Testis (tissue), 3 donors: ENCODE measurements around the gene PCDHGC5. TPM values are rescaled to one million over a fixed set of nuclear protein-coding genes. Genes with fewer than 3 reads are reported as not detected.
A peak's percentile ranks its signal among the peaks of the same experiment; 100 is the strongest.

Source experiments
- DNase-seq: peaks from one replicate; pipeline ENCODE4 v3.0.0-alpha.2; 2019
- H3K27ac ChIP-seq, 2 donors: fragments of 200-600 bp; sonication (generic); one replicate each; pipeline ENCODE4 v1.5.1; 2019
- H3K27me3 ChIP-seq: fragments of 200-600 bp; sonication (generic); one replicate; pipeline ENCODE4 v1.5.1; 2019
- H3K36me3 ChIP-seq: fragments of 200-600 bp; sonication (generic); one replicate; pipeline ENCODE4 v1.5.1; 2017; ENCODE audit warnings: low read depth; ENCODE audit errors: missing control alignments
- H3K4me1 ChIP-seq: fragments of 200-600 bp; sonication (generic); one replicate; pipeline ENCODE4 v1.5.1; 2019
- H3K4me3 ChIP-seq, 2 donors: fragments of 200-600 bp; sonication (generic); one replicate each; pipeline ENCODE4 v1.5.1; 2017 to 2019
- H3K9me3 ChIP-seq: fragments of 200-600 bp; sonication (generic); one replicate; pipeline ENCODE4 v1.5.1; 2017
- CTCF ChIP-seq, 3 experiments: fragments of 450-650 bp in 2 of 3; fragments of 200-600 bp in 1 of 3; sonication (generic) in 1 of 3; IDR thresholded peaks; one replicate each; pipeline ENCODE4 v1.5.1; 2016 to 2019; ENCODE audit warnings: antibody characterized with exemption in 3 of 3, mild to moderate bottlenecking in 2 of 3, moderate library complexity in 1 of 3
- POLR2A ChIP-seq: fragments of 450-650 bp; IDR thresholded peaks from one replicate; pipeline ENCODE4 v1.6.1; 2017; ENCODE audit warnings: antibody characterized with exemption, mild to moderate bottlenecking, moderate library complexity
- WGBS, 2 donors: methylation state at CpG; one replicate each; pipeline ENCODE4 v1.1.5; 2018; 5-methylcytosine and 5-hydroxymethylcytosine counted together
- intact Hi-C: fragments of 100-400 bp; cut with DNase I; formaldehyde crosslinking; loops from one replicate; pipeline ENCODE4 v1.15.1; 2023; ENCODE audit warnings: low total_unique reads
- polyA plus RNA-seq: library from polyadenylated mRNA; stranded (reverse); fragments of 350-450 nt; fragmentation: Illumina TruSeq; extraction: RNeasy Lipid Tissue Mini Kit (QIAGEN cat#74804); gene quantifications from one replicate; pipeline ENCODE4 v1.2.3, GENCODE V29; 2014; ENCODE audit warnings: low read depth, low replicate concordance; ENCODE audit not compliant: insufficient read depth
- total RNA-seq, 2 donors: library from RNA; depleted of rRNA; stranded (reverse); fragments of >200 nt; gene quantifications; one replicate each; pipeline ENCODE4 v1.2.3, GENCODE V29; 2016

PCDHGC5 gene
- total and polyA plus RNA-seq, 3 donors from 2014 or later = 0.50 to 5.4 (median 4.9) TPM

GRCh38 chr5:141484641-141485311 is 4.1 kb upstream of the PCDHGC5 start, which contains the start of gene PCDHGC4:
PCDHGC4 (plus strand) TSS chr5:141485030; CDS start chr5:141485174, 144 bp downstream.
- DNase-seq = no peak
- no peaks in the 10 kb centered on the region for H3K27me3 ChIP-seq
- H3K4me1 ChIP-seq = peaks cover 5% of the 10 kb centered on the region

GRCh38 chr5:141485321-141486055 is 3.4 kb upstream of the PCDHGC5 start:
- H3K27ac ChIP-seq = no peak overlapping the region

More at GRCh38 chr5:141484641-141485311, 4.1 kb upstream of the PCDHGC5 start, which contains the start of gene PCDHGC4:
- TF ChIP-seq CTCF (IDR thresholded peaks at IDR 0.05) = no peak
- no peak for TF ChIP-seq POLR2A
- H3K9me3 ChIP-seq = no peaks in the 10 kb centered on the region
- no peak within 1 kb of the TSS for H3K27ac ChIP-seq
- peak within 1 kb of the TSS in 1 of 2 donors; percentile 21 for H3K4me3 ChIP-seq
- 33 to 36% methylated on average over 38 to 39 of the region's 39 CpGs for WGBS, 2 donors
- no peaks in the 10 kb centered on the region for H3K36me3 ChIP-seq
- intact Hi-C loops = no loop called here

GRCh38 chr5:141486091-141486490 is 2.8 kb upstream of the PCDHGC5 start:
- Histone ChIP-seq H3K36me3 (no peaks in the 10 kb centered on the region), H3K4me1 (peaks cover 5% of the 10 kb centered on the region), H3K9me3 (no peaks in the 10 kb centered on the region), H3K27ac (no peak overlapping the region), H3K4me3 (no peak overlapping the region), H3K27me3 (no peaks in the 10 kb centered on the region)
- TF ChIP-seq CTCF (IDR thresholded peaks at IDR 0.05) = no peak
- TF ChIP-seq POLR2A = no peak
- intact Hi-C loops = no loop called here
- 67 to 68% methylated on average over 9 of the region's 9 CpGs for WGBS, 2 donors
- DNase-seq = no peak

More at GRCh38 chr5:141485321-141486055, 3.4 kb upstream of the PCDHGC5 start:
- no peak overlapping the region for H3K4me3 ChIP-seq
- no peaks in the 10 kb centered on the region for H3K36me3 ChIP-seq
- no peaks in the 10 kb centered on the region for H3K9me3 ChIP-seq
- WGBS, 2 donors = 60 to 66% methylated on average over 20 to 38 of the region's 38 CpGs
- no peak for DNase-seq
- TF ChIP-seq POLR2A (no peak), CTCF (IDR thresholded peaks at IDR 0.05) (no peak)
- intact Hi-C loops = no loop called here
- no peaks in the 10 kb centered on the region for H3K27me3 ChIP-seq
- H3K4me1 ChIP-seq = peaks cover 5% of the 10 kb centered on the region

- no peak for DNase-seq
- Histone ChIP-seq H3K4me3 (no peak overlapping the region), H3K9me3 (no peaks in the 10 kb centered on the region), H3K36me3 (no peaks in the 10 kb centered on the region), H3K27me3 (no peaks in the 10 kb centered on the region), H3K27ac (no peak overlapping the region), H3K4me1 (peaks cover 5% of the 10 kb centered on the region)
- TF ChIP-seq CTCF (IDR thresholded peaks at IDR 0.05) (no peak), POLR2A (no peak)
- intact Hi-C loops = no loop called here
- WGBS, 2 donors = 86 to 93% methylated on average over 5 to 7 of the region's 7 CpGs
Measured at GRCh38 chr5:141487131-141487530, 1.8 kb upstream of the PCDHGC5 start.
